ENCODE data around the gene KBTBD2. TPM values are rescaled to one million over a fixed set of nuclear protein-coding genes. Genes with fewer than 3 reads are reported as not detected.

The KBTBD2 gene
- total and polyA plus RNA-seq, 12 donors = 13.3 to 34.1 (median 24.0) TPM

GRCh38 chr7:32914184-32914583 is 22.6 kb upstream of the KBTBD2 start:
- Histone ChIP-seq H3K27ac (no peak overlapping the region), H3K27me3 (no peaks in the 10 kb centered on the region), H3K9me3 (no peaks in the 10 kb centered on the region), H3K4me1 (no peaks in the 10 kb centered on the region), H3K4me3 (no peak overlapping the region), H3K36me3 (peaks cover 0 to 58% (median 26%) of the 10 kb centered on the region in 9 donors)
- peak in 6 of 9 donors; percentile 17 to 27 (median 24) for TF ChIP-seq CTCF (IDR thresholded peaks at IDR 0.05)
- 85 to 94% methylated on average over 1 of the region's 1 CpG for WGBS, 2 donors
- no peak for DNase-seq
- intact Hi-C loops (cut with DNase I) = no loop called here
- peak in 3 of 8 donors; percentile 25 to 49 (median 42) for ATAC-seq

GRCh38 chr7:32910195-32910594 is 18.6 kb upstream of the KBTBD2 start:
- ATAC-seq (no peak), DNase-seq (no peak)
- Histone ChIP-seq H3K9me3 (no peaks in the 10 kb centered on the region), H3K27ac (no peak overlapping the region), H3K4me1 (peaks cover 0 to 5% (median 2%) of the 10 kb centered on the region in 9 donors), H3K27me3 (no peaks in the 10 kb centered on the region), H3K4me3 (no peak overlapping the region), H3K36me3 (peaks cover 0 to 18% (median 2%) of the 10 kb centered on the region in 9 donors)
- 86 to 97% methylated on average over 1 of the region's 1 CpG for WGBS, 2 donors
- TF ChIP-seq CTCF (IDR thresholded peaks at IDR 0.05) = no peak
- intact Hi-C loops (cut with DNase I) = no loop called here

DNA sequence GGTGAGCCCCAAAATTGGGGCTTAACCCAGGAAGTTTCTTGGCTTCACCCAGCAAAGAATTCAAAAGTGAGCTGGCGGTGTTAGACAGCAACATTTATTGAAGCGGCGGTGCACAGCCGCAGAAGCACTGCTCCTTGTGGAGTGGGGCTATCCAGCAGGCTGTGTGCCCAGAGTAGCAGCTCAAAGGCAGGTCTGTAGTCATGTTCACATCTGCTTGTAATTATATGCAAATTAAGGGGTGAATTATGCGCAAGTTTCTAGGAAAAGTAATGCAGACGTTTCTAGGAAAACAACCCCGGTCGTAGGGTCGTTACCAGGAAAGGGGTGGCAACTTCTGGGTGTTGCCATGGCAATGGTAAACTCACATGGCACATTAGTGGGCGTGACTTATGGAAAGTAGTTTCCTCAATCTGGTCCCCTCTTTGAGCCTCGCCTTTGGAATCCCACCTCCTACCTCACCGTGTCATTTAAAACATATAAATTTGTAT is 13.7 kb upstream of the KBTBD2 start:
- H3K27ac ChIP-seq = peak overlapping the region in 1 of 10 donors; percentile 56
- peaks cover 0 to 11% (median 4%) of the 10 kb centered on the region in 9 donors for H3K4me1 ChIP-seq
- DNase-seq (peak; percentile 31 to 54), ATAC-seq (peak; percentile 70 to 88 (median 82))
- H3K9me3 ChIP-seq = no peaks in the 10 kb centered on the region
- intact Hi-C loops (cut with DNase I) = no loop called here
- peak overlapping the region in 8 of 10 donors; percentile 13 to 43 (median 35) for H3K4me3 ChIP-seq
- TF ChIP-seq CTCF (IDR thresholded peaks at IDR 0.05) = peak in 2 of 9 donors; percentile 12 to 15
- no peaks in the 10 kb centered on the region for H3K36me3 ChIP-seq
- no peaks in the 10 kb centered on the region for H3K27me3 ChIP-seq
- 25 to 27% methylated on average over 12 of the region's 12 CpGs for WGBS, 2 donors

DNA sequence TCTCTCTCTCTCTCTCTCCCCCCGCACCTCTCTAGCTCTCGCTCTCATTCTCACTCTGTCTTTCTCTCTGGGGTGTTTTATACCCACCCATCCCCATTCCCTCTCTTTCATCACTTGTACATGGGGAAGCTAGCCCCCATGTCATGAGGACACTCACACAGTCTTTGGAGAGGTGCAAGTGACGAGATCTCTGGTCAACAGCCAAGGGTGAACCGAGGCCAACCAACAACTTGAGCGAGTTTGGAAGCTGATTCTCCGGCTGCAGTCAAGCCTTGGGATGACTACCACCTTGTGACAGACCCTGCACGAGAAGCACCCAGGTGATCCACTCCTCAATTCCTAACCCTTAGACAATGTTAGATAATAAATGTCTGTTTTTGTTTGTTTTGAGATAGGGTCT is 10.1 kb upstream of the KBTBD2 start:
- TF ChIP-seq CTCF (IDR thresholded peaks at IDR 0.05) = no peak
- H3K27me3 ChIP-seq = no peaks in the 10 kb centered on the region
- no peaks in the 10 kb centered on the region for H3K9me3 ChIP-seq
- DNase-seq (no peak), ATAC-seq (peak in 3 of 8 donors; percentile 16 to 50 (median 49))
- peaks cover 0 to 11% (median 4%) of the 10 kb centered on the region in 9 donors for H3K4me1 ChIP-seq
- intact Hi-C loops (cut with DNase I) = no loop called here
- 65 to 75% methylated on average over 7 of the region's 7 CpGs for WGBS, 2 donors
- no peaks in the 10 kb centered on the region for H3K36me3 ChIP-seq
- H3K27ac ChIP-seq = no peak overlapping the region
- H3K4me3 ChIP-seq = no peak overlapping the region
